A549 (cell line): ENCODE results near the gene USP12. TPM values are rescaled to one million over a fixed set of nuclear protein-coding genes. Genes with fewer than 3 reads are reported as not detected.

ENCODE experiments used
- ATAC-seq, 2 experiments: fragments of 200-7000 bp in 1 of 2; fragments of >200 bp in 1 of 2; cut with Nextera tagmentation in 1 of 2; cut with Tn5 transposase in 1 of 2; 3 replicates each; pipeline versions ENCODE4 v1.8.0 to v1.9.1; 2018 to 2020; ENCODE audit warnings: mild to moderate bottlenecking in 1 of 2, moderate library complexity in 1 of 2
- CTCF ChIA-PET: fragments of 300-600 bp; sonication (Branson Sonifier 250); formaldehyde crosslinking; extraction: SDS; loops from one replicate; lab custom pipeline; 2021; ENCODE audit warnings: antibody characterized with exemption, inconsistent platforms; lab: Yijun Ruan, JAX
- POLR2A ChIA-PET: fragments of 350-600 bp; formaldehyde crosslinking; extraction: SDS; loops from one replicate; lab custom pipeline; 2021; ENCODE audit warnings: antibody characterized with exemption, inconsistent platforms; lab: Yijun Ruan, JAX
- DNase-seq, 2 experiments: peaks; one replicate each; pipeline versions ENCODE4 v3.0.0 to v3.0.0-alpha.2; 2011 to 2016; ENCODE audit warnings: low read depth in 1 of 2, low spot score in 1 of 2
- FAIRE-seq: peaks from 2 replicates; lab custom pipeline; 2011; peaks lifted over from hg19 to GRCh38; lab: Jason Lieb, UNC
- H3K27ac ChIP-seq, 2 experiments: fragments of >200 bp; sonication (Bioruptor Twin); formaldehyde crosslinking; 3 replicates each; pipeline ENCODE4 v1.5.1; 2016 to 2017
- H3K4me1 ChIP-seq: fragments of >200 bp; sonication (Bioruptor Twin); formaldehyde crosslinking; 3 replicates; pipeline ENCODE4 v1.6.1; 2016
- H3K4me2 ChIP-seq: fragments of >200 bp; sonication (Bioruptor Twin); formaldehyde crosslinking; 3 replicates; pipeline ENCODE4 v1.6.1; 2016
- H3K4me3 ChIP-seq: fragments of >200 bp; sonication (Bioruptor Twin); formaldehyde crosslinking; 3 replicates; pipeline ENCODE4 v1.5.1; 2016
- H3K9me3 ChIP-seq: fragments of >200 bp; sonication (Bioruptor Twin); formaldehyde crosslinking; 3 replicates; pipeline ENCODE4 v1.6.1; 2016
- CTCF ChIP-seq: fragments of >200 bp; sonication (Bioruptor Twin); formaldehyde crosslinking; IDR thresholded peaks from 3 replicates; pipeline ENCODE4 v1.5.1; 2016
- EP300 ChIP-seq, 2 experiments: fragments of >200 bp; sonication (Bioruptor Twin); formaldehyde crosslinking; IDR thresholded peaks; 2 replicates in 1 of 2; 3 replicates in 1 of 2; pipeline ENCODE4 v1.6.1; 2016 to 2017
- FOSL2 ChIP-seq, 2 experiments: fragments of 450-650 bp in 1 of 2; fragments of >200 bp in 1 of 2; sonication (Bioruptor Twin) in 1 of 2; formaldehyde crosslinking; IDR thresholded peaks; 2 replicates each; pipeline versions ENCODE4 v1.5.0 to v1.6.1; 2016 to 2020; ENCODE audit warnings: mild to moderate bottlenecking in 1 of 2, moderate library complexity in 1 of 2
- GATA3 ChIP-seq: IDR thresholded peaks from 2 replicates; pipeline ENCODE4 v1.6.1; 2012; ENCODE audit warnings: borderline replicate concordance
- HMGXB4 ChIP-seq: fragments of 250-450 bp; sonication (Bioruptor Pico); IDR thresholded peaks from 2 replicates; pipeline ENCODE4 v1.5.0; 2021; ENCODE audit warnings: mild to moderate bottlenecking, moderate library complexity, borderline replicate concordance
- HOXB5 ChIP-seq: fragments of 250-450 bp; sonication (Bioruptor Pico); IDR thresholded peaks from 2 replicates; pipeline ENCODE4 v1.5.0; 2020; ENCODE audit warnings: mild to moderate bottlenecking, moderate library complexity
- JUN ChIP-seq, 2 experiments: fragments of >200 bp; sonication (Bioruptor Twin); formaldehyde crosslinking; IDR thresholded peaks; 2 replicates in 1 of 2; 3 replicates in 1 of 2; pipeline ENCODE4 v1.6.1; 2016 to 2017
- JUNB ChIP-seq: fragments of >200 bp; sonication (Bioruptor Twin); formaldehyde crosslinking; IDR thresholded peaks from 2 replicates; pipeline ENCODE4 v1.6.1; 2016
- MAFK ChIP-seq: fragments of 450-650 bp; IDR thresholded peaks from 2 replicates; pipeline ENCODE4 v1.6.1; 2014; ENCODE audit not compliant: partially characterized antibody
- MAX ChIP-seq: IDR thresholded peaks from 2 replicates; pipeline ENCODE4 v1.6.1; 2012
- NR3C1 ChIP-seq: fragments of >200 bp; sonication (Bioruptor Twin); formaldehyde crosslinking; IDR thresholded peaks from 3 replicates; pipeline ENCODE4 v1.6.1; 2017
- REST ChIP-seq: fragments of 200-600 bp; sonication (generic); IDR thresholded peaks from 2 replicates; pipeline ENCODE4 v1.6.1; 2016; ENCODE audit warnings: antibody characterized with exemption, mild to moderate bottlenecking, moderate library complexity
- ZC3H11A ChIP-seq: fragments of 450-650 bp; IDR thresholded peaks from 2 replicates; pipeline ENCODE4 v1.6.1; 2014; ENCODE audit warnings: antibody characterized with exemption, mild to moderate bottlenecking
- WGBS: methylation state at CpG from one replicate; pipeline ENCODE4 v1.1.6; 2017; ENCODE audit errors: missing lambda C conversion rate; 5-methylcytosine and 5-hydroxymethylcytosine counted together
- polyA plus RNA-seq, 4 experiments: library from polyadenylated mRNA; depleted of rRNA in 3 of 4; stranded (reverse); fragments of >200 nt; fragmentation: RNase III in 1 of 4; extraction: RNeasy Plus Mini Kit Qiagen cat#74134 plus additional on column Dnase treatment in 1 of 4; gene quantifications; 2 replicates in 3 of 4; 3 replicates in 1 of 4; pipeline ENCODE4 v1.2.3, GENCODE V29; 2011 to 2017

USP12 gene
- polyA plus RNA-seq, 2 of the 4 experiments (the other 2 are of a cell fraction), result 19.1 to 21.2 TPM

GRCh38 chr13:27022571-27023311 lies 148.9 kb downstream of the USP12 start:
- ATAC-seq (peak; percentile 90 to 92), FAIRE-seq (no peak)

More at GRCh38 chr13:27022571-27023311, 148.9 kb downstream of the USP12 start:
- ChIA-PET POLR2A (no interaction called here), CTCF (interaction anchor here (0.7 to 4.1 kb wide), 2 partner anchors 20 to 37 kb away, joined by 3 to 17 read pairs; no protein-coding TSS in a partner anchor)
- Histone ChIP-seq H3K9me3 (no peaks in the 10 kb centered on the region), H3K27ac (peak overlapping the region; percentile 68 to 83), H3K4me1 (peaks cover 32% of the 10 kb centered on the region), H3K4me3 (no peak overlapping the region), H3K4me2 (peak overlapping the region; percentile 74)
- peak; percentile 41 to 88 for DNase-seq
- peak in 1 of 2 experiments; percentile 62; a peak in 1 of 5 replicates for TF ChIP-seq JUN (IDR thresholded peaks at IDR 0.05)
- TF ChIP-seq HOXB5 (CRISPR knock-in tag), result peak; percentile 96
- TF ChIP-seq REST, result no peak
- TF ChIP-seq CTCF, result no peak
- no peak for TF ChIP-seq HMGXB4 (CRISPR knock-in tag)
- TF ChIP-seq MAX, result peak; percentile 37; the same call in 1 of the 2 replicates
- TF ChIP-seq FOSL2 (IDR thresholded peaks at IDR 0.05), result 0 out of 2 replicates have a peak, but pooled peaks have one; percentile 14
- TF ChIP-seq FOSL2 (CRISPR knock-in tag; IDR thresholded peaks at IDR 0.05), result peak; percentile 82
- no peak for TF ChIP-seq NR3C1
- TF ChIP-seq GATA3, result peak; percentile 70; the same call in 1 of the 2 replicates
- peak; percentile 53; the same call in 1 of the 2 replicates for TF ChIP-seq JUNB
- TF ChIP-seq MAFK, result peak; percentile 32
- no peak for TF ChIP-seq ZC3H11A
- peak in 1 of 2 experiments; percentile 38; a peak in 1 of 5 replicates for TF ChIP-seq EP300 (IDR thresholded peaks at IDR 0.05)
- WGBS, result 5% methylated on average over 4 of the region's 9 CpGs
